Stimulated activated CD8-positive, alpha-beta memory T cell treated with anti-CD3 and anti-CD28 coated beads, Interleukin-7, amount 100 ng/mL, for 48 hours (primary cell): Measurements from ENCODE around the gene HTN3.
"Not testable (repeated sequence)": the region's sequence is repeated elsewhere in the genome, so short reads cannot be mapped to it uniquely, and the experiment has no call there.

Experiments
- DNase-seq, 2 donors: peaks; one replicate each; pipeline ENCODE4 v3.0.0-alpha.2; 2020; ENCODE audit warnings: low read depth in 1 of 2; ENCODE audit errors: extremely low read depth in 1 of 2

HTN3 gene

GRCh38 chr4:70028159-70028558 is at the start of gene HTN3:
HTN3 (plus strand) TSS chr4:70028459; CDS start chr4:70030741, 2,282 bp downstream.
- not testable (repeated sequence) for DNase-seq

GRCh38 chr4:69984030-69984443 is 44.2 kb upstream of the HTN3 start:
- no peak for DNase-seq

- DNase-seq, result no peak
Measured at GRCh38 chr4:69986663-69987062, 41.6 kb upstream of the HTN3 start.

GRCh38 chr4:69991016-69991415 is 37.2 kb upstream of the HTN3 start:
- no peak for DNase-seq

GRCh38 chr4:69994782-69995181 is 33.5 kb upstream of the HTN3 start:
- no peak for DNase-seq

GRCh38 chr4:69995526-69996016 is 32.7 kb upstream of the HTN3 start, which contains the start of gene STATH:
STATH (plus strand) TSS chr4:69995966; CDS start chr4:69998438, 2,472 bp downstream.
- DNase-seq, result no peak

- DNase-seq, result no peak
Measured at GRCh38 chr4:69999420-69999819, 28.8 kb upstream of the HTN3 start.

GRCh38 chr4:70000711-70001110 is 27.5 kb upstream of the HTN3 start:
- DNase-seq, result no peak

GRCh38 chr4:70002507-70002906 is 25.8 kb upstream of the HTN3 start:
- no peak for DNase-seq

GRCh38 chr4:70008771-70009170 is 19.5 kb upstream of the HTN3 start:
- DNase-seq, result no peak

- not testable (repeated sequence) for DNase-seq
Measured at GRCh38 chr4:70019006-70019405, 9.3 kb upstream of the HTN3 start.

GRCh38 chr4:70023218-70023617 is 5.0 kb upstream of the HTN3 start:
- DNase-seq, result no peak

GRCh38 chr4:70027011-70027410 is 1.2 kb upstream of the HTN3 start:
- DNase-seq, result no peak

- not testable (repeated sequence) for DNase-seq
Measured at GRCh38 chr4:70037559-70037958, 9.3 kb downstream of the HTN3 start.

- DNase-seq, result not testable (repeated sequence)
Measured at GRCh38 chr4:70039928-70040327, 11.7 kb downstream of the HTN3 start.

GRCh38 chr4:70041652-70042286 is 13.5 kb downstream of the HTN3 start:
- no peak for DNase-seq

- not testable (repeated sequence) for DNase-seq
Measured at GRCh38 chr4:70050138-70050537, 21.9 kb downstream of the HTN3 start, which contains the start of gene HTN1. HTN1 (plus strand) TSS chr4:70050438; CDS start chr4:70053077, 2,639 bp downstream.

GRCh38 chr4:70056534-70056933 is 28.3 kb downstream of the HTN3 start:
- not testable (repeated sequence) for DNase-seq

GRCh38 chr4:70057651-70058050 is 29.4 kb downstream of the HTN3 start:
- DNase-seq, result no peak

- DNase-seq, result no peak
Measured at GRCh38 chr4:70059149-70059548, 30.9 kb downstream of the HTN3 start.

- no peak for DNase-seq
Measured at GRCh38 chr4:70062000-70062399, 33.7 kb downstream of the HTN3 start.

- no peak for DNase-seq
Measured at GRCh38 chr4:70080205-70080604, 51.9 kb downstream of the HTN3 start.
